Loucy (cell line): Measurements from ENCODE around the gene PRR5.

Experiments used
- H2AFZ ChIP-seq: fragments of 200-600 bp; sonication (generic); 2 replicates; pipeline ENCODE4 v1.6.0; 2016; ENCODE audit warnings: antibody characterized with exemption, mild to moderate bottlenecking, low read length, moderate library complexity
- H3F3A ChIP-seq: fragments of 200-600 bp; 2 replicates; pipeline ENCODE4 v1.6.0; 2016; ENCODE audit warnings: antibody characterized with exemption, low read depth, mild to moderate bottlenecking
- H3K27me3 ChIP-seq: fragments of 200-600 bp; sonication (generic); 2 replicates; pipeline ENCODE4 v1.6.1; 2014; ENCODE audit warnings: low read length, mild to moderate bottlenecking; ENCODE audit not compliant: insufficient read depth, poor library complexity, severe bottlenecking
- H3K36me3 ChIP-seq: fragments of 200-600 bp; sonication (generic); 2 replicates; pipeline ENCODE4 v1.6.1; 2016; ENCODE audit warnings: low read length; ENCODE audit not compliant: insufficient read depth
- H3K4me1 ChIP-seq: fragments of 200-600 bp; sonication (generic); 2 replicates; pipeline ENCODE4 v1.5.1; 2014; ENCODE audit warnings: low read length, mild to moderate bottlenecking; ENCODE audit not compliant: insufficient read depth, poor library complexity, severe bottlenecking
- H3K4me2 ChIP-seq: fragments of 200-600 bp; sonication (generic); 2 replicates; pipeline ENCODE4 v1.6.0; 2014; ENCODE audit warnings: antibody characterized with exemption, low read length, low read depth, mild to moderate bottlenecking; ENCODE audit not compliant: poor library complexity, severe bottlenecking
- H3K4me3 ChIP-seq: fragments of 200-600 bp; sonication (generic); 2 replicates; pipeline ENCODE4 v1.5.1; 2014; ENCODE audit warnings: low read length, mild to moderate bottlenecking, mixed read lengths; ENCODE audit not compliant: poor library complexity, severe bottlenecking
- H3K79me2 ChIP-seq: fragments of 200-600 bp; sonication (generic); 2 replicates; pipeline ENCODE4 v1.6.1; 2014; ENCODE audit warnings: low read length; ENCODE audit not compliant: insufficient read depth
- H3K9ac ChIP-seq: fragments of 200-600 bp; sonication (generic); 2 replicates; pipeline ENCODE4 v1.6.0; 2014; ENCODE audit warnings: mild to moderate bottlenecking, low read depth, low read length, moderate library complexity; ENCODE audit not compliant: poor library complexity, severe bottlenecking
- H3K9me2 ChIP-seq: fragments of 200-600 bp; sonication (generic); replicated peaks from 2 replicates; pipeline ENCODE4 v1.6.1; 2016; ENCODE audit warnings: low read depth, low read length, mixed read lengths
- H3K9me3 ChIP-seq: fragments of 200-600 bp; sonication (generic); 2 replicates; pipeline ENCODE4 v1.6.1; 2014; ENCODE audit warnings: mild to moderate bottlenecking, antibody characterized with exemption, low read length, low read depth; ENCODE audit not compliant: insufficient read depth
- H4K20me1 ChIP-seq: fragments of 200-600 bp; sonication (generic); 2 replicates; pipeline ENCODE4 v1.6.0; 2014; ENCODE audit warnings: antibody characterized with exemption, low read length, mild to moderate bottlenecking; ENCODE audit not compliant: insufficient read depth, poor library complexity, severe bottlenecking
- CTCF ChIP-seq: fragments of 200-600 bp; sonication (generic); conservative IDR thresholded peaks from 2 replicates; pipeline ENCODE4 v1.5.1; 2014; ENCODE audit warnings: mild to moderate bottlenecking, antibody characterized with exemption, low read length
- EZH2phosphoT487 ChIP-seq: fragments of 200-600 bp; IDR thresholded peaks from 2 replicates; pipeline ENCODE4 v1.6.1; 2018; ENCODE audit warnings: antibody characterized with exemption, mild to moderate bottlenecking, moderate library complexity, borderline replicate concordance

PRR5 gene

GRCh38 chr22:44777364-44777755 is 75.4 kb downstream of the PRR5 start:
- no peaks in the 10 kb centered on the region for H3K9me2 ChIP-seq
- H3K9ac ChIP-seq = no peak overlapping the region
- H2AFZ ChIP-seq = no peak overlapping the region
- H3K4me2 ChIP-seq = no peak overlapping the region
- H3F3A ChIP-seq = no peaks in the 10 kb centered on the region
- H3K27me3 ChIP-seq = no peaks in the 10 kb centered on the region
- no peaks in the 10 kb centered on the region for H3K4me1 ChIP-seq
- H3K79me2 ChIP-seq = no peaks in the 10 kb centered on the region
- H4K20me1 ChIP-seq = no peaks in the 10 kb centered on the region
- H3K4me3 ChIP-seq = no peak overlapping the region
- no peaks in the 10 kb centered on the region for H3K36me3 ChIP-seq
- peaks cover 9% of the 10 kb centered on the region; the same call in 1 of the 2 replicates for H3K9me3 ChIP-seq
- no peak for TF ChIP-seq CTCF
- no peak for TF ChIP-seq EZH2phosphoT487

DNA sequence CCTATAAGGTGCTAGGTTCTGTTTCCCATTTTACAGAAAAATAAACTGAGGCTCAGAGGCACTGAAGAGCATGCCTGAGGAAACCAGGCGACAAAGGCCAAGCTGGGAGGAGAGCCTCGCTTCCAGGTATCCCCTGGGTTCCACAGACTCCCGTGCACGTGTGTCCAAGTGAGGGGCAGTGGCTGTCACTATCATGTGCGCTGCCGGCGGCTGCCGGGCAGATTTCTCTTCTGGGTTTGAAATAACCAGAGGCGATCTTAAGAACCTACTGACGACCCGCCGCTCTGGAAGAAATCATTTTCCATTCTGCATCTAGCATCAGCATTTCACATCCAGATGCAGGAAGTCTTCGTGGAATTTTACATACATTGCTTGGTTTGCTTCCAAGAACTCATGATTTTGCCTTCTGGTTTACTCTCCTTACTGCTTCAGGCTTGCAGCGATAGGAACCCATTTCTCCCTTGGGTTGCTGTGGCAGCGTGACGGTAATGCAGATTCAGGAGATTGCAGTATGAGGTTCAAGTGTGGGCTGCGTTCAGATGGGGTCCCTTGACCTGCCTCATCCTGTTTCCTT is 79.0 kb downstream of the PRR5 start:
- H3K27me3 ChIP-seq = no peaks in the 10 kb centered on the region
- no peak overlapping the region for H3K4me2 ChIP-seq
- H3F3A ChIP-seq = no peaks in the 10 kb centered on the region
- no peaks in the 10 kb centered on the region for H4K20me1 ChIP-seq
- H3K9me3 ChIP-seq = no peaks in the 10 kb centered on the region
- no peaks in the 10 kb centered on the region for H3K4me1 ChIP-seq
- no peaks in the 10 kb centered on the region for H3K9me2 ChIP-seq
- no peak overlapping the region for H3K4me3 ChIP-seq
- no peaks in the 10 kb centered on the region for H3K36me3 ChIP-seq
- H2AFZ ChIP-seq = no peak overlapping the region
- H3K79me2 ChIP-seq = no peaks in the 10 kb centered on the region
- no peak overlapping the region for H3K9ac ChIP-seq
- no peak for TF ChIP-seq CTCF
- TF ChIP-seq EZH2phosphoT487 = no peak

DNA sequence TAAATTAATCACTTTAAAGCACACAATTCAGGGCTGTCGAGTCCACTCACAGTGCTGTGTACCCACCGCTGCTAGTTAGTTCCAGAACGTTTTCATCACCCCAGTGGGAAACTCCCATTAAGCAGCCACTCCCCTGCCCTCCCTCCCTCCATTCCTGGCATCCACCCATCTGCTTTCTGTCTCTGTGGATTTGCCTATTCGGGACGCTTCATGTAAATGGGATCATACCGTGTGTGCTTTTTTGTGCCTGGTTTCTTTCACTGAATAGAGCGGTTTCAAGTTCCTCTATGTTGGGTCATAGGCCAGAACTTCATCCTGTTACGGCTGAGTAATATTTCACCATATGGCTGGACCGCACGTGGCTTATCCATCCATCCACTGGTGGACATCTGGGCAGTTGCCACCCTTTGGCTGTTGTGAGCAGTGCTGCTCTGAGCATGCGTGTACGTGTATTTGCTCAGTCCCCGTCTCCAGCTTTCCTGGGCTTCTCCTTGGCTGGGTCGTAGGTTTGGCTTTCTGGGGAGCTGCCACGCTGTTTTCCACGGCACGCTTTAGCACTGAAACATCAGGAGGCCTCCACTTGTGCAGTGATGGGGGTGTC is 80.5 kb downstream of the PRR5 start:
- H3K4me1 ChIP-seq = no peaks in the 10 kb centered on the region
- H3K27me3 ChIP-seq = no peaks in the 10 kb centered on the region
- H2AFZ ChIP-seq = no peak overlapping the region
- no peaks in the 10 kb centered on the region for H3K36me3 ChIP-seq
- no peaks in the 10 kb centered on the region for H3F3A ChIP-seq
- no peak overlapping the region for H3K9ac ChIP-seq
- no peak overlapping the region for H3K4me3 ChIP-seq
- no peaks in the 10 kb centered on the region for H4K20me1 ChIP-seq
- H3K4me2 ChIP-seq = no peak overlapping the region
- no peaks in the 10 kb centered on the region for H3K9me3 ChIP-seq
- H3K79me2 ChIP-seq = no peaks in the 10 kb centered on the region
- TF ChIP-seq EZH2phosphoT487 (no peak), CTCF (no peak)
- H3K9me2 ChIP-seq = no peaks in the 10 kb centered on the region
